MM.1S (cell line): ENCODE measurements around the gene BNIP3.

Source experiments
- DNase-seq: peaks from one replicate; pipeline ENCODE4 v3.0.0-alpha.2; 2015
- H2AFZ ChIP-seq: fragments of 300-600 bp; sonication (generic); 2 replicates; pipeline ENCODE4 v1.6.0; 2016; ENCODE audit warnings: antibody characterized with exemption, low read length
- H3F3A ChIP-seq: fragments of 300-600 bp; sonication (generic); 2 replicates; pipeline ENCODE4 v1.6.1; 2016; ENCODE audit warnings: mild to moderate bottlenecking, antibody characterized with exemption, low read length, moderate library complexity, mixed read lengths; ENCODE audit not compliant: insufficient read depth
- H3K27ac ChIP-seq: fragments of 300-600 bp; sonication (generic); 2 replicates; pipeline ENCODE4 v1.5.1; 2016; ENCODE audit warnings: mild to moderate bottlenecking, low read length
- H3K27me3 ChIP-seq: fragments of 300-600 bp; sonication (generic); replicated peaks from 2 replicates; pipeline ENCODE4 v1.6.0; 2016; ENCODE audit warnings: low read length; ENCODE audit not compliant: insufficient read depth
- H3K36me3 ChIP-seq: fragments of 300-600 bp; sonication (generic); replicated peaks from 2 replicates; pipeline ENCODE4 v1.6.1; 2016; ENCODE audit warnings: mild to moderate bottlenecking, low read length, mixed read lengths; ENCODE audit not compliant: insufficient read depth
- H3K4me1 ChIP-seq: fragments of 300-600 bp; sonication (generic); 2 replicates; pipeline ENCODE4 v1.6.1; 2016; ENCODE audit warnings: low read length, mixed read lengths
- H3K4me2 ChIP-seq: fragments of 300-600 bp; sonication (generic); 2 replicates; pipeline ENCODE4 v1.6.0; 2016; ENCODE audit warnings: low read depth, low read length
- H3K4me3 ChIP-seq: fragments of 300-600 bp; sonication (generic); 2 replicates; pipeline ENCODE4 v1.5.1; 2016; ENCODE audit warnings: low read length, mixed read lengths
- H3K79me2 ChIP-seq: fragments of 300-600 bp; sonication (generic); 2 replicates; pipeline ENCODE4 v1.6.1; 2016; ENCODE audit warnings: mixed run types, low read length, mixed read lengths
- H3K9ac ChIP-seq: fragments of 300-600 bp; sonication (generic); 2 replicates; pipeline ENCODE4 v1.6.1; 2016; ENCODE audit warnings: low read length, mixed read lengths
- H3K9me2 ChIP-seq: fragments of 300-600 bp; sonication (generic); replicated peaks from 2 replicates; pipeline ENCODE4 v1.6.1; 2016; ENCODE audit warnings: mild to moderate bottlenecking, low read length, mixed read lengths; ENCODE audit not compliant: insufficient read depth
- H3K9me3 ChIP-seq: fragments of 300-600 bp; sonication (generic); replicated peaks from 2 replicates; pipeline ENCODE4 v1.6.1; 2016; ENCODE audit warnings: mild to moderate bottlenecking, low read length, mixed read lengths; ENCODE audit not compliant: insufficient read depth
- H4K20me1 ChIP-seq: fragments of 300-600 bp; sonication (generic); 2 replicates; pipeline ENCODE4 v1.6.1; 2016; ENCODE audit warnings: mild to moderate bottlenecking, low read length, moderate library complexity, mixed read lengths; ENCODE audit not compliant: insufficient read depth
- EZH2 ChIP-seq: fragments of 300-600 bp; sonication (generic); optimal IDR thresholded peaks from 2 replicates; pipeline ENCODE3; 2017; ENCODE audit warnings: low read depth, mild to moderate bottlenecking, antibody characterized with exemption, low read length, mixed read lengths
- EZH2phosphoT487 ChIP-seq: fragments of 300-600 bp; sonication (generic); IDR thresholded peaks from 2 replicates; pipeline ENCODE4 v1.6.1; 2018; ENCODE audit warnings: antibody characterized with exemption, low read length
- TF ChIP-seq, protein P1 (sequence below): fragments of 300-600 bp; sonication (generic); IDR thresholded peaks from 2 replicates; pipeline ENCODE4 v1.5.1; 2016; ENCODE audit warnings: antibody characterized with exemption, low read length, mixed read lengths

Gene BNIP3

GRCh38 chr10:131943021-131943814 is 38.5 kb downstream of the BNIP3 start:
- TF ChIP-seq, protein P1, sequence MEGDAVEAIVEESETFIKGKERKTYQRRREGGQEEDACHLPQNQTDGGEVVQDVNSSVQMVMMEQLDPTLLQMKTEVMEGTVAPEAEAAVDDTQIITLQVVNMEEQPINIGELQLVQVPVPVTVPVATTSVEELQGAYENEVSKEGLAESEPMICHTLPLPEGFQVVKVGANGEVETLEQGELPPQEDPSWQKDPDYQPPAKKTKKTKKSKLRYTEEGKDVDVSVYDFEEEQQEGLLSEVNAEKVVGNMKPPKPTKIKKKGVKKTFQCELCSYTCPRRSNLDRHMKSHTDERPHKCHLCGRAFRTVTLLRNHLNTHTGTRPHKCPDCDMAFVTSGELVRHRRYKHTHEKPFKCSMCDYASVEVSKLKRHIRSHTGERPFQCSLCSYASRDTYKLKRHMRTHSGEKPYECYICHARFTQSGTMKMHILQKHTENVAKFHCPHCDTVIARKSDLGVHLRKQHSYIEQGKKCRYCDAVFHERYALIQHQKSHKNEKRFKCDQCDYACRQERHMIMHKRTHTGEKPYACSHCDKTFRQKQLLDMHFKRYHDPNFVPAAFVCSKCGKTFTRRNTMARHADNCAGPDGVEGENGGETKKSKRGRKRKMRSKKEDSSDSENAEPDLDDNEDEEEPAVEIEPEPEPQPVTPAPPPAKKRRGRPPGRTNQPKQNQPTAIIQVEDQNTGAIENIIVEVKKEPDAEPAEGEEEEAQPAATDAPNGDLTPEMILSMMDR, result no peak
- TF ChIP-seq EZH2phosphoT487 (no peak), EZH2 (no peak)
- Histone ChIP-seq H3K27me3 (no peaks in the 10 kb centered on the region), H3K9ac (no peak overlapping the region), H3K4me3 (no peak overlapping the region), H3K27ac (no peak overlapping the region), H3K4me2 (no peak overlapping the region), H3K4me1 (no peaks in the 10 kb centered on the region), H3K9me2 (no peaks in the 10 kb centered on the region), H4K20me1 (no peaks in the 10 kb centered on the region), H2AFZ (no peak overlapping the region), H3F3A (no peaks in the 10 kb centered on the region), H3K9me3 (no peaks in the 10 kb centered on the region), H3K36me3 (peaks cover 14% of the 10 kb centered on the region; the same call in 1 of the 2 replicates), H3K79me2 (no peaks in the 10 kb centered on the region)
- DNase-seq, result no peak

DNA sequence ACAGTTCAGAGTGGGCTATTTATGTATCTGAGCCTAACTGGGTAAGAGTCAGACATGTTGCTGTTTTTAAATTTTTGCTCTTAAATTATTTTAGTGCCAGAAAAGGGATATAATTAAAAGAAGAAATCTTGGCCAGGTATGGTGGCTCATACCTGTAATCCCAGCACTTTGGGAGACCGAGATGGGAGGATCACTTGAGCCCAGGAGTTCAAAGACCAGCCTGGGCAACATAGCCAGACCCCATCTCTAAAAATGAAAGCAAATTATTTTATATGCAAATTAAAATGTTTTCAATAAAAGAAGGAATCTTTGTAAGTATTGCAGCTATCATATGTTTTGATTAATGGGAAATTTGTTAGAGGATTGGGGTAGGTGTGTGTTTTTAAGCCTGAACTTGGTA is 39.3 kb downstream of the BNIP3 start:
- no peaks in the 10 kb centered on the region for H3K4me1 ChIP-seq
- no peak overlapping the region for H3K4me3 ChIP-seq
- no peaks in the 10 kb centered on the region for H3K9me3 ChIP-seq
- H3F3A ChIP-seq, result no peaks in the 10 kb centered on the region
- H3K79me2 ChIP-seq, result 0 out of 2 replicates have a peak, but pooled peaks cover under 1% of the 10 kb centered on the region
- TF ChIP-seq EZH2phosphoT487 (no peak), EZH2 (no peak)
- TF ChIP-seq, protein P1, result no peak
- no peaks in the 10 kb centered on the region for H4K20me1 ChIP-seq
- DNase-seq, result no peak
- H3K27me3 ChIP-seq, result no peaks in the 10 kb centered on the region
- H3K4me2 ChIP-seq, result no peak overlapping the region
- no peak overlapping the region for H3K9ac ChIP-seq
- H3K9me2 ChIP-seq, result no peaks in the 10 kb centered on the region
- H2AFZ ChIP-seq, result no peak overlapping the region
- no peak overlapping the region for H3K27ac ChIP-seq
- peaks cover 10% of the 10 kb centered on the region; the same call in 1 of the 2 replicates for H3K36me3 ChIP-seq

GRCh38 chr10:131938681-131939080 is 43.0 kb downstream of the BNIP3 start:
- H3K27ac ChIP-seq, result no peak overlapping the region
- no peaks in the 10 kb centered on the region for H3K9me2 ChIP-seq
- TF ChIP-seq EZH2 (no peak), EZH2phosphoT487 (no peak)
- TF ChIP-seq, protein P1, result no peak
- H2AFZ ChIP-seq, result no peak overlapping the region
- H3K4me1 ChIP-seq, result no peaks in the 10 kb centered on the region
- H3K4me2 ChIP-seq, result no peak overlapping the region
- no peaks in the 10 kb centered on the region for H3K9me3 ChIP-seq
- no peaks in the 10 kb centered on the region for H3F3A ChIP-seq
- H4K20me1 ChIP-seq, result no peaks in the 10 kb centered on the region
- no peak for DNase-seq
- no peak overlapping the region for H3K4me3 ChIP-seq
- peaks cover 9% of the 10 kb centered on the region for H3K36me3 ChIP-seq
- no peak overlapping the region for H3K9ac ChIP-seq
- peaks cover 28% of the 10 kb centered on the region for H3K79me2 ChIP-seq
- no peaks in the 10 kb centered on the region for H3K27me3 ChIP-seq
